Inflammatory macrophage treated with lipopolysaccharide for 4 hours (primary cell): ENCODE results near the gene CALN1.
A peak's percentile ranks its signal among the peaks of the same experiment; 100 is the strongest.
"Not testable (repeated sequence)": the region's sequence is repeated elsewhere in the genome, so short reads cannot be mapped to it uniquely, and the experiment has no call there.

ENCODE experiments used
- DNase-seq: peaks from one replicate; pipeline ENCODE4 v3.0.0-alpha.2; 2020

CALN1 gene

DNA sequence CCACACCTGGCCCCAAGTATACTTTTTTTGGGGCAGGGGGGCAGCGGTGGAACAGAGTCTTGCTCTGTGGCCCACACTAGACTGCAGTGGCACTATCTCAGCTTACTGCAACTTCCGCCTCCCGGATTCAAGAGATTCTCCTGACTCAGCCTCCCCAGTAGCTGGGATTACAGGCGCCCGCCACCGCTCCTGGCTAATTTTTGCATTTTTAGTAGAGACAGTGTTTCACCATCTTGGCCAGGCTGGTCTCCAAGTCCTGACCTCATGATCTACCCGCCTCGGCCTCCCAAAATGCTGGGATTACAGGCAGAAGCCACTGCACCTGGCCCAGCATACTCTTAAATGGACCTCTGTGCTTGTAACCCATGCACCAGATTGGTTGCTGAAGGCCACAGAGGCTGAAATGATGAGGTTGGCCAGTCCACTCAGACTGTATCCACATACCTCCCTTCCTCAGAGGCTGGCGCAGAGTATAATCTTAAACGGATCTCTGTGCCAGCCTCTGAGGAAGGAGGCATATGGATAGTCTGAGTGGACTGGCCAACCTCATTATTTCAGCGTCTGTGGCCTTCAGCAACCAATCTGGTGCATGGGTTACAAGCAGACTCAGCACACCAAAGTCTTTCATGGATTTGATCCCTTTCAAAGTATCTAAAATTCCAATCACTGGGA, 3.0 kb downstream of the CALN1 start:
- DNase-seq, result no peak

DNA sequence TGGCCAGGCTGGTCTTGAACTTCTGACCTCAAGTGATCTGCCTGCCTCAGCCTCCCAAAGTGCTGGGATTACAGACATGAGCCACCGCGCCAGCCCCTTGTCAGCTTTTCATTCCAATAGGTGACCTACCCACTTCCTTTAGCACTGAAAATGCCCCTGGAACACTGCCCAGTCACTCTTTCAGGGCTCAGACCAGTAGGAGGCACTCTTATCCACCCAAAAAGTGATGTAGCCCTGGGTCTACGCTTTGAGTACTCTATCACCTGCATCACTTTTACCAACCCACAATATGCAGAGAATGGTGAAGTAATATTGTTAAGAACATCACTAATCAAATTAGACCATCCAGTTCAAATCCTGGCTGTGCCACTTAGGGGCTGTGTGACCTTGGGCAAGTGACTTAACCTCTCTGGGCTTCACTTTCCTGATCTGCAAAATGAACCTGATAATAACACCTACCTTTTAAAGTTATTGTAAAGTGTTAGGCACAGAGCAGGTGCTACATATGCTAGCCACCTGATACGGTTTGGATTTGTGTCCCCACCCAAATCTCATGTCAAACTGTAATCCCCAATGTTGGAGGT, 5.2 kb downstream of the CALN1 start:
- DNase-seq, result no peak

DNA sequence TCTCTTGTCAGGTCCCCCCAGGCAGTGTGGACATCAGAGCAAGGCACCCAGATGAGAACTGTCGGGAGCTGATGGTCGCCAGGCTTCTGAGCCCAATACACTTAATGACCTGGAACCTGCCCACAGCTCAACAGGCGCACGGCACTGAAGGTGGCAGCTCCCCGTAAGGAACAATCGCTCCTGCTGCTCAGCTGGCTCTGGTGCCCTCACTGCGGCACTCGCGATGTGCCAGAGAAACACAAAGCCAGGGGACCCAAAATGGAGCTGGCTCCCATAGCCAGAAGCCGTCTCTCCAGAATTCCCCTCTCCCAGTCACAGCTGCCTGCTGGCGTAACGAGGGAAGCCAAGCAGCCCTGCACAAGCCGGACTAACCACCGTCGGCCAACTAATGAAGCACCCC, 6.3 kb downstream of the CALN1 start:
- DNase-seq, result no peak

DNA sequence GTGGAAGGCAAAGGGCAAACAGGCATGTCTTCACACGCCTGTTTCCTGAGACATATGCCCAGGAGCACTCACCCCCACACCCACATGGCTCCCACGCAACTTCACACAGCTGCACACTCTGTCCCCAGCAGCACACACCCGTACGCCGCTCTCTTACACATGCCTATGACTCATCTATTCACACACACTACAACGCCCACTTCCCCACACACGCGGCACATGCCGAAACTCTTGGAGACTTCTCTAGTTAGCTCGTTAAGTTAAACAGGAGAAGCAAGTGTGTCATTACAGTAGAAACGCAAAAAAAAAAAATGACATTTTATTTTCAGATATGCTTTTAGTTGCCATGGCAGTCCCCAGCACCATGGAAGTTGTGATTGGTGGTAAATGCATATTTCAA, 6.7 kb downstream of the CALN1 start:
- DNase-seq, result peak; percentile 71

DNA sequence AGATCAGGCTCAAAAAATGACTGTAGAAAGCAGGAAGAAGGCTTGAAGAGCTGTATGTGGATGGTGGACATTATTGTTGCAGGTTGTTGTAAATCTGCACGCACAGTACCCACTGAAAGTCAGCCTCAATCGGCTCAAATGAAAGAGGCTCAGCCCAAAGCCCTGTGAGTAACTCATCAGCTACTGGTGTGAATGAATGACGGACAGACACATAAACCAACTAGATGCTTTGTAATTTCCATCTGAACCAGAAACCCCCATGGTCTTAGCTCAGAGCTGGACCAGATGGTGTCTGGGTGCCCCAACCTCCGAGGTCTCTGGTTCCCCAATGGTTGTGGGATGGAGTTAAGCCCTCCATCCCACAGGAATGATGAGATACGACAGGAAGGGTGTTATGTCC, 7.4 kb downstream of the CALN1 start:
- no peak for DNase-seq

DNA sequence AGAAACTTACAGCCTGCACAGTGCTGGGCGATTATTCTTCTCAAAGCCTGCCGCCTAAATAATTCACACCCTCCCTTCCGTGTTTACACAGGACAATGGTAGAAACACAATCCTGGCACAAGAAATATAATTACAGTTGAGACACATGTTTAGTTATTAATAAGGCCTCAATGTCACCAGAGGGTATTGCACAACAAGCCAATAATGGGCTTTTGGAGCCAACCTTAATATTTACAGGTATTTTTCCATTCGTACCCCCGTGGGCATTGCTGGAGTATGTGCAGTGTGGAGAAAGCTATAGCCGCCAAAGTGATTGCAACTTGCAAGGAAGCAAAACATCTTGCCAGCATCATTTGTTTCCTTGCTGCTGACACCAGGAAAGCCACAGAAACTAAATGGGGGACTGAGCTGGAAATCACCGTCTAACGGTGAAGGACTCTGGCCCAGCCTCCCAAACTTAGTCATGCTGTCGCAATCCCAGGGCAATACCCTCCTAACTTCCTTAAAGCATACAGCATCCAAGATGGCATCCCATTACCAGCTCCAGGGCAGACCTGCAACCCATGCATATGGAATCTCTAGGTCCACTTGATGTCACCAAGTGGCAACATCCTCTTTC, 8.6 kb downstream of the CALN1 start:
- DNase-seq, result peak; percentile 79

DNA sequence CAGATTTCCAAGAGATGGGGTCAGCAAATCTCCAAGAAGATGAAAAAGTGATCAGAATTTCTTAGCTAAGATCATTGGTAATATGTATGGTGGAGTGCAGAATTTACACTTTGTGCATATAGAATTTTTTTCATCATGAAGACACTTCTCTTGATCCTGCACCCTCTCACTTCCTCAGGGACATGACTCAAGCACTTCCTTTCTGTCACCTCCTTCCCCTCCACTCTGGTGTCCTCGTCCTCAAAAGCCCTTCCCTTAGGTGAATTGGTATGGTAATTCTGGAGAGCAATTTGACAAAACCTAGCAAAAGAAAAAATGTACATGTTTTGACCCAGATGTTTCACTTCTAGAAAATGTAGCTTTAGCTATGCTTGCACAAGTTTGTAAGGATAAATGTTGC, 18.1 kb downstream of the CALN1 start:
- DNase-seq, result peak; percentile 1

DNA sequence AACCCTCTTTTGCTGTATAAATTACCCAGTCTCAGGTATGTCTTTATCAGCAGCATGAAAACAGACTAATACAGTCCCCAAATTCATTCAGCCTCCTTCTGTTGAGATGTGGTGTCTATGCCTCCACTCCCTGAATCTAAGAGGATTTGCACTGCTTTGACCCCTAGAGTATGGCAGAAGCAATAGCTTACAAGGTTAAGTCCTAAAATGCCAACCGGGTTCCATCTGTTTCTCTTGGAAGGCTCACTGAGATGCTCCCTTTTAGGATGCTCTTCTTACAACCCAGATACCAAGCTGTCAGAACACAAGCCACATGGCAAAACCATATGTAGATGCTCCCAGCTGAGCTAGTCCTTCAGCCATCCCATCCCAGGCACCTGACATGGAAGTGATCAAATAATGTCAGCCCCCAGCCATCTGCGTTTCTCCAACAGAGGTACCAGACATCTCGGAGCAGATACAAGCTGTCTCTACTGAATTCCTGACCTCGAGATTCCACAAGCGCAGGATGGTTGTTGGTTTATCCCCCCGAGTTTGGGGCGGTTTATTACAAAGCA, 20.2 kb downstream of the CALN1 start:
- DNase-seq, result no peak

DNA sequence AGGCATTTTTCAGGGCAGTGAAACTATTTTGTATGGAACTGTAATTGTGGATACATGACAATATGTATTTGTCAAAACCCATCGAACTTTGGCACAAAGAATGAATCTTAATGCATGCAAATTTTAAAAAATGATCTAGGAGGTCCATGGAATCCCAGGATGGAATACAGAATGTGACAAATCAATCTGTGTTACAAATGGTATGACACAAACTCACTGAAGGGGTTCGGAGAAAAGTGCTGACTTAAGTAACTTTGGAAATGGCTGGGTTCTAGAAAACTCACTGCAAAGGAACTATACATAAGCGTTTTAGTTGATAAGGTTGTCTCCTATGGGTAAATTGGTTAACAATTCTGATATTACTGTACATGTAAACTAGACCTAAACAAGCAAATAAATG, 26.0 kb downstream of the CALN1 start:
- DNase-seq, result no peak

DNA sequence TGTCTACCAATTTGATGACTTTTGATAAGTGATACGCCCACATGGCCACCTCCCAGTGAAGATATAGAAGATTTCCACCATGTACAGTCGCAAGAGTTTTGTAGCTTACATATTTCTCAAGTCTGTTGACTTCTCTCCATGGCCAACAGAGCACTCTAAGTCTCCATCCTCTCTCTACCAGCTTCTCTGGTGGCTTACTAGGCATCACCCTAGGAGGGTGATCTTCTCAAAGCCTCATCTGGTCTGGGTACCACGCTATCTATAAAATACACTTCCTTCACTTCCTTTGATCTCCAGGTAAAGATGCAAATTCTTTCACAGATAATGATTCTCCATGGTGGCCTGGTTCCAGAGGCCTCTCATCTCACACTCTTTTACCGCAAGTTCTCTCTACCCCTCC, 49.9 kb downstream of the CALN1 start:
- DNase-seq, result no peak

DNA sequence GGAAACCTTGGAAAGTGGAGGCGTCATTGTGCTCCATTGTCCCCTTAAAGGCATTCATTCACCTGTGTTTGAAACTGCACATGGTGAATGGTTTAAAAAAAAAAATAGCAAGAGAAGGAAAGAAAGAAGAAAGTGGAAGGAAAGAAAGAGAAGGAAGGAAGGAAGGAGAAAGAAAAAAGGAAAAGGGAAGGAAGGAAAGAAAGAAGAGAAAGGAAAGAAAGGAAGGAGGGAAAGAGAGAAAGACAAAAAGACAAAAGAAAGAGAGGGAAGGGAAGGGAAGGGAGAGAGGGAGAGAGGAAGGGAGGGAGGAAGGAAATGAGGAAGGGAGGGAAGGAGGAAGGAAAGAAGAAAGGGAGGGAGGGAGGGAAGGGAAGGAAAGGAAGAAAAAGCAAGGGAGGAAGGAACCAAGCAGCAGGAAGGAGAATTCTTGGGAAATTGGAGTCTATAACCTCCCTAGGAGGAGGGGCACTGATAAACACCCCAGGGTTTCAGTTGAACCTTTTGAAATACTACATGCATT, 66.9 kb downstream of the CALN1 start:
- no peak for DNase-seq

DNA sequence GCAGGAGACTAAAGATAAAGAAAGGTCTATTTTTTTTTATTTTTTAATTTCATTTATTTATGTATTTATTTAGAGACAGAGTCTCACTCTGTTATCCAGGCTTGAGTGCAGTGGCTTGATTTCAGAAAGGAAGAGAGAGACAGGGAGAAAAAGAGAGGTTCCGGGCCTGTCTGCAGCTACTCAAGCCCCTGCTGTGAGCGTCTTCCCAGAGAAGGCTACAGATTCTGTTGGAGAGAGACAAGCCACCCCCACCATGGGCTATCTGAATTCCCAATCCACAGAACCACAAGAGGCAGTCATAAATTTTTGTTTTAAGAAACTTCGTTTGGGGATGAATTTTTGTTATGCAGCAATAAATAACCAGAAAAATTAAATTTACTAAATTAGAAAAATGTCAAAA, 68.1 kb downstream of the CALN1 start:
- DNase-seq, result no peak

DNA sequence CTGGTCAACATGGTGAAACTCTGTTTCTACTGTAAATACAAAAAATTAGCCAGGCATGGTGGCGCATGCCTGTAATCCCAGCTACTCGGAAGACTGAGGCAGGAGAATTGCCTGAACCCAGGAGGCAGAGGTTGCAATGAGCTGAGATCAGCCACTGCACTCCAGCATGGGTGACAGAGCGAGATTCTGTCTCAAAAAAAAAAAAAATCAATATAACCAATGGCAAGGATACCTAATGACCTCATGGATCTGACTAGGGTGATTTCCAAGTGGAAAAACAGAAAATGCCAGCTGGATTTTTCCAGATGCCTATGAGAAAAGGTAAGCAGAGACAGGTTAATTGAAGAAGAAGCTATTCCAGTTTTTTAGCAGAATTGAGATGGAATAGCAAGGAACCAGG, 68.8 kb downstream of the CALN1 start:
- not testable (repeated sequence) for DNase-seq

DNA sequence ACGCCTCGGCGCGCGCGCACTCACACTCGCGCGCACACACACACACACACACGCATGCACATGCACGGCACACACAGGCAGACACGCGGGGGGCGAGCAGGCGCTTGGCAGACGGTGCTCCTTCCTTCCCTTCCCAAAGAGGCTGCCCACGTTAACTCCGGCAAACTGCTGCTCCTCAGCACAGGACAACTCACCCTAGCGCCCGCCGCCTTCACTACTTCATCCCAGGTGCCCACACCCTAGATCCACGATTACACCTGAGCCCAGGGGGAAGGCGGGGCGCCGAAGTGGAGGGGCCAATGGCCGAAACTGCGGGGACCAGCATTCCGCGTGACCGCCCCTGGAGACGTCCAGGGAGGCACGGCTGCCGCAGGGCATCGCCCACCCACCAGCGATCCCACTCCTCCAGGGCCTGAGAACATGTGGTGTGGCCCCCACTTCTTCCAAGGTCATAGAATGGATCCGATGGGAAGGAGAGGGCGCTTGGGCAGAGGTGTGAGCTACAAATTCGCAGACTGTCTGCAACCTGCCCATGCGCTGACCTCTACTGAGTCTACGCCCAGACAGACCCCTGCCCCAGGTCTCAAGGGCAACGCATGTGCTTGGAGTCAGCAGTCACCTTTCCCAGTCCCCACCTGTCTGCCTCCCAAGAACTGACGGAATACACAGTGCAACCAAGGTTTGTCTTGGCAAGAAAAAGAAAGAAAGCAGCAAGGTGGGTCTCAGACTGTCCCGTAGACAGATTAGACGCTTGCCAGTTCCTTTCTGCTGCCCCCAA, 74.6 kb downstream of the CALN1 start:
- DNase-seq, result no peak

DNA sequence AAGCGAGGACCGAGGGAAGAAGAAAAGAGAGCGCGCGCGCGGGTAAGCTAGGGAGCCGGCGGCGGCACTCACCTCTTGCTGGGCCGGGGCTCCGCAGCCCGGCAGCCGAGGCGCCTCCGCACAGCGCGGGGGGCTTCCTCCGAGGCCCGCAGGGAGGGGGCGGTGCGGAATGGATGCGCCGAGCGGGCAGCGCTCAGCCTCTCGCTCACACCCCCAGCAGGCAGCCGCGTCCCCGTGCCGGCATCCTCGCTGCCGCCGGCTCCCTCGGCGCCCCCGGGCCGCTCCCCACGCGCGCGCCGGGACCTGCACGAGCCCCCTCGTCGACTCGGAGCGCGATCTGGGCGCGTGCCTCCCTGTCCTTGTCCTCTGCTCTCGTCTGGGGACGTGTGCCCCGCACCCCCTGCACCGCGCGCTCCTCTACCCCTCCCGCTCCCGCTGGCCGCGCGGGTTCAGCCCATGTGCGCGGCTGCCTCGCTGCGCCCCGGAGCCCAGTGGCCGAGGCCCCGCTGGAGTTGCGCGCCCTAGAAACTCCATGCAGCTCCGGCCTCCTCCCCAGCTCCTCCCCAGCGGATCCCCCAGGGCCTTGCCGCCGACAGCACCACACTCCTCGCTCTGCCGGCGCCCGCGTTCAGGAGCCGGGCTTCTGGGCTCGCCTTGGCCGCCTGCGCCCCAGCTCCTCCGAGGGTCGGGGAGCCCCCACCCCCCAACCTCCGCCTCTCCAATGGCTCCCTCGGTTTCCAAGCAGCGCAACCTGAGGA, 75.3 kb downstream of the CALN1 start:
- no peak for DNase-seq

DNA sequence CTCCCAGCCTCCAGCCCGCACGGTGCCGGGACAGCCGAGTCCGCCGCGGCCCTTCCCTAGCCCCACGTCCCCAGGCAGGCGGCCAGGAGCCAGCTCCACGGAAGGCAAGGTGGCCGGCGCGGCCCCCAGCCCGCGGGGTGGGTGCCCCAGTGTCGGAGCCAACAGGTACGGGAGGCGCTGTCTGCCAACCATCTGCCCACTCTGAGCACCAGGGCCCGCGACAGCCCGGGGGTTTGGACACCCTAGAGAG, 75.8 kb downstream of the CALN1 start:
- no peak for DNase-seq

DNA sequence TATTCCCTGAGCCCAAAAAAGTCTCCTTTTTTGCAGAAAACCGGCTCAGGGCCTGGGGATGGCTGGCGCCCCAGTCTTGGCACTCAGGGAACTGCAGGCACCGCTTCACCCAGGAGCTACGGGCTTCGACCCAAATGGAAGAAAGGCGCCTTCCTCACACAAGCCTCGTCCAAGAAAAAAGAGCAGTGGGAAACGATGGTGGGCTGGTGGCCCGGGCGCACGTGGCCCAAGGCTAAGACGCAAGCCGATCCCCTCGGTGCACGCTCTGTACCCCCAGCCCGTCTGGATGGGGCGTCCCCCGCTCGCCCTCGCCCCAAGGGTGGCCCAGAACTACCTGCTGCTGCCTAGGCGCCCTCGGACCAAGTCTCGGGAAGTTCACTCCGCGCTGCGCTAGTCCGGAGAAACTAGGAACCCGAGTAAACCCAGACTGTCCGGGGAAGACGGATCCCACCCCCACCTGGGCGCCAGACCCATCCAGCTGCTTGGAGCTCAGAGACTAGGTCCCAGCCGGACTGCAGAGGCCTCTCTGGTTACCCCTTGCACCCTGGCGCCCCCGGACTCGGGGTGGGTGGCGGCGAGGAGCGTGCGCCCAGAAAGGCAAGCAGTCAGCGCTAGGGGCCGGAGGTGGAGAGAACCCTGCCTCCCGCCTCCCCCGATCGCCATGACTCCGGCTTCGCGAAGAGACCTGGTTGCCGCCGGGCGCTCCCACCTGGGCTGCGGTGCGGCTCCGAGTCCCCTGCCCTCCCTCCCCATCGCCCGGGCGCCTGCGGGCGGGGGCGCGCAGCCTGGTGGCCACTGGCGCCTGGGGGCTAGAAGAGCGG, 76.4 kb downstream of the CALN1 start:
- no peak for DNase-seq

DNA sequence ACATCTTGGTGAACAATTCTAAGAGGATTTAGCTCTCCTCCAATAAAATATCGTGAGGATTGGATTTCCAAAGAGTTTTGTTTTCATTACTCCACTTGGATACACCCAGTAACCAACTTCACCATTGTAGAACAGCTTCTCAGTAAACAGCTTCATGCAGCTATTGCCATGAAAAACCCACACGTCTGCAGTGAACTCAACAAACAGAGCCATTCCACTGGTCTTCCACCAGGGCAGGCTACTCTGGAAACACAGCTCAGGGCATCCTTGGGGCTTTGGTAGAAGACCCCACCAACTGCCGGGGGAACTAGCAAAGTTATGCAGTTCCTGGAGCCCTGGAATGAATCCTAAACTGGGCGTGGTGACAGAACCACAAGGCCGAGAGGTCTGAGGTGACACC, 77.4 kb downstream of the CALN1 start:
- no peak for DNase-seq

DNA sequence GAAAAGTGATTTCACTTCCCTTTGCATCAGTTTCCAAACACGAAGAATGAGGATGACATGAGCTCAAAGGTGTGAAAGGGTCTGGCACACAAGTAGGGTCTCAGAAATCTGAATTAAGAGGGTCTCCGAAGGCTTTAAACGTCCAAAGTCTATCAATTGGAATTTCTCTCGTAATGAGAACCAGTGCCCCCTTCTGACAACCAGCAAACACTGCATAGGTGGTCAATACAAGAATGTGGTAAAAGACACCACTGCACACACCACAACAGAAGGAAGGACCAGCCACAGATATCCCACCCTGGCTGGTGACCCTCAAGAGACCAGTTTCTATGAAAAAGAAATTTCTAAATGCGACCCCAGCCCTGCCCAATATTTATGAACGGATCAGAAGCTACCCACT, 78.1 kb downstream of the CALN1 start:
- no peak for DNase-seq

DNA sequence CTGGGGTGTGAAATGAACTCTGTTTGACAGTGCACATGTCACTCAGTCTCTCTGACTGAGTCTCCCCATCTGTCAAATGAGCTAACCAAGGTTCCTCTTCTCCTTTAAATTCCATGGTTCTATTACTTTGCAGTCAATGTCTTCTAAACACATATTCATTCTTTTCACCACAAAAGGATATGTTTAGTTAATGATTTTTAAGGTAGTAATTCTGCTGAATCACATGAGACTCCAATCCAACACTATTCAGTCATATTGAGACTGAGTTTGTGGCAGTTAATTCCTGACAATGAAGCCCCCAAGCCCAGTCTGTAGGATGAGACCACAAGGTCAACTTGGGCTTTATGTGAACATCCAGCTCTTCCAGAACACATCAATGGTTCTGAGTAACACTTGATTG, 85.3 kb downstream of the CALN1 start:
- no peak for DNase-seq

DNA sequence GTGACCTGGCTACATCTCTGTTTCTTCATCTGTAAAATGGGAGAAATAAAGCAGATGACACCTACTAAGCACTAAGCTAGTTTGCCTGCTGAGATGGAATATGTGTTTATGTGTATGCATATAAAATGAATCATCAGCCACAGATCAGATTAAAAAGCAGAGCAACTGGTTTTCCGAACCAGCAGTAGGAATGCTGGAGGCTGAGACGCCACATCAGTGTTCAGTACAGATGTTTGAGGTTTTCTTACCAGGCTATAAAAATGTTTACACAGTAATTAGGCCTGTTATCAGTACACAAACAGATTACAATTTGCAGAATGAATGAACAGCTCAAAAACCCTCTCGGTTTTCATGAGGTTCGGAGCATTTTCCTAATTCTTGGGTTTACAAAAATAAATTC, 85.8 kb downstream of the CALN1 start:
- DNase-seq, result no peak

DNA sequence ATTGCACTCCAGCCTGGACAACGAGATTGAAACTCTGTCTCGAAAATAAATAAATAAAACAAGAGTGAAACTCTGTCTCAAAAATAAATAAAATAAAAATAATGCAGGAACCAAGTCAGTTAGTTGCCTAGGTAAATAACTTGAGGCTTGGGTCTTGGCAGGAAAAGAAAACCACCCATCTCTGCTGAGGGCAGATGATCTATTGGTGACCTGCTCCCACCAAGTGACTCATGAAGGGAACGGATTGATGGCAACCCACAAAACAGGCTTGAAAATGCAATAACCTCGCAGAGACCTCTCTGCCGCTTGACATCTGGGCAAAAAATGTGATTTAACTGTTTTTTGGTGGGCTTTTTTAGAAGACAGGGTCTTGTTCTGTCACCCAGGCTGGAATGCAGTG, 86.6 kb downstream of the CALN1 start:
- DNase-seq, result no peak
